Stimulated activated CD4-positive, alpha-beta T cell treated with anti-CD3 and anti-CD28 coated beads, Interleukin-4, amount 100 ng/mL, for 4 hours (primary cell): ENCODE results near the gene PPP1R14B.

ENCODE experiments used
- DNase-seq, 2 experiments: peaks; one replicate each; pipeline ENCODE4 v3.0.0-alpha.2; 2020

PPP1R14B gene

GRCh38 chr11:64246871-64247728 lies at the start of gene PPP1R14B:
PPP1R14B (minus strand) TSS chr11:64246943; CDS start chr11:64246673, 270 bp downstream.
- peak; percentile 81 to 84 for DNase-seq

GRCh38 chr11:64296236-64296635 lies 49.5 kb upstream of the PPP1R14B start:
- no peak for DNase-seq

GRCh38 chr11:64295760-64296159 lies 49.0 kb upstream of the PPP1R14B start:
- no peak for DNase-seq

GRCh38 chr11:64294774-64295173 lies 48.0 kb upstream of the PPP1R14B start:
- DNase-seq: no peak

- DNase-seq: no peak
Observed at GRCh38 chr11:64292460-64293254, 45.9 kb upstream of the PPP1R14B start.

GRCh38 chr11:64291752-64292459 lies 45.2 kb upstream of the PPP1R14B start:
- DNase-seq: peak in 1 of 2 experiments; percentile 13

- no peak for DNase-seq
Observed at GRCh38 chr11:64291262-64291751, 44.6 kb upstream of the PPP1R14B start, which contains the start of gene KCNK4. KCNK4 (plus strand) TSS chr11:64291302; CDS start chr11:64293019, 1,717 bp downstream.

- no peak for DNase-seq
Observed at GRCh38 chr11:64290352-64291261, 43.9 kb upstream of the PPP1R14B start.

GRCh38 chr11:64289002-64289564 lies 42.3 kb upstream of the PPP1R14B start:
- no peak for DNase-seq

- no peak for DNase-seq
Observed at GRCh38 chr11:64288353-64288750, 41.6 kb upstream of the PPP1R14B start.

- DNase-seq: no peak
Observed at GRCh38 chr11:64287676-64288352, 41.1 kb upstream of the PPP1R14B start.

- DNase-seq: no peak
Observed at GRCh38 chr11:64286801-64287159, 40.0 kb upstream of the PPP1R14B start.

- no peak for DNase-seq
Observed at GRCh38 chr11:64285885-64286800, 39.4 kb upstream of the PPP1R14B start.

GRCh38 chr11:64284962-64285884 lies 38.5 kb upstream of the PPP1R14B start, which contains the start of gene GPR137:
GPR137 (plus strand) TSS chr11:64285848; CDS start chr11:64286525, 677 bp downstream.
- DNase-seq: peak; percentile 88 to 90

- peak; percentile 89 to 91 for DNase-seq
Observed at GRCh38 chr11:64284048-64284961, 37.6 kb upstream of the PPP1R14B start, which contains the start of gene BAD. BAD (minus strand) TSS chr11:64284665; CDS start chr11:64284368, 297 bp downstream.

- no peak for DNase-seq
Observed at GRCh38 chr11:64283092-64283491, 36.3 kb upstream of the PPP1R14B start.
